ENCODE results near the gene TRMT61A.

DNA sequence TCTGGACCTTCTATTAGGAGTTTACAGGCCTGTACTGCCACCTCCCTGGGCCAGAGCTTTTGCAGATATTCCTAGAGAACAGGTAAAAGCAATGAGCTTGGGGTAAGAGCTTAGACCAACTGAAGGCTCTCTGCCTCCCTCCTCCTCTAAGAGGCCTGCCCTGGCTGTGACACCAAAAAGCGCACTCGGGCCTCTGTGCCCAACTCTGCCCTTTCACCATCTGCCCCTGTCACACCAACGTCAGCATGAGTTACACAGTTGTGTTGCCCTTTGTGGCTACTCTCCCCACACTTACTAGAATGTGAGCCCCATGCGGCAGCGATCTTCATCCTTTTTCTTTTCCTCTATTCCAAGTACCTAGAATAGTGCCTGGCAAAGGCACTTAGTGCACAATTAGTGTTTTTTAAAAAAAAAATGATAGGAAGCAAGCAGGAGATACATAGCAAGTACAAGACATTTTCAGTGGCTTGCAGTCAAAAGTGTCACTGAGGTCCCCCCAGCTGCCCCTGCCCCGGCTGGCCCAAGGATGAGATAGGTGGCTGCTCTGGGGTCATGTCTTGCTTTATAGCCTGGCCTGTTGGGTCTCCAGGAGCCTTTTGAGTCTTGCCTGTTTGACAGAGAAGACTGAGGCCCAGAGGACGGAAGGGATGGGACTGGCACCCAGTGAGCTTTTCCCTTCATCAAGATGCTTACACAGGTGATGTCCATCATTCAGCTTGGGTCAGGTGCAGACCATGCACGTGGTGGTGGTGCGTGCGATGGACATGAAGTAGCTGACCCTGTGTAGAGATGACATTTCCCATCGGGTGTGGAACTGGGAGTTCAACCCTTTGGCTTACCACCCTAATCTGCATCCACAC lies 18.9 kb upstream of the TRMT61A start:
- TF ChIP-seq, protein P1, sequence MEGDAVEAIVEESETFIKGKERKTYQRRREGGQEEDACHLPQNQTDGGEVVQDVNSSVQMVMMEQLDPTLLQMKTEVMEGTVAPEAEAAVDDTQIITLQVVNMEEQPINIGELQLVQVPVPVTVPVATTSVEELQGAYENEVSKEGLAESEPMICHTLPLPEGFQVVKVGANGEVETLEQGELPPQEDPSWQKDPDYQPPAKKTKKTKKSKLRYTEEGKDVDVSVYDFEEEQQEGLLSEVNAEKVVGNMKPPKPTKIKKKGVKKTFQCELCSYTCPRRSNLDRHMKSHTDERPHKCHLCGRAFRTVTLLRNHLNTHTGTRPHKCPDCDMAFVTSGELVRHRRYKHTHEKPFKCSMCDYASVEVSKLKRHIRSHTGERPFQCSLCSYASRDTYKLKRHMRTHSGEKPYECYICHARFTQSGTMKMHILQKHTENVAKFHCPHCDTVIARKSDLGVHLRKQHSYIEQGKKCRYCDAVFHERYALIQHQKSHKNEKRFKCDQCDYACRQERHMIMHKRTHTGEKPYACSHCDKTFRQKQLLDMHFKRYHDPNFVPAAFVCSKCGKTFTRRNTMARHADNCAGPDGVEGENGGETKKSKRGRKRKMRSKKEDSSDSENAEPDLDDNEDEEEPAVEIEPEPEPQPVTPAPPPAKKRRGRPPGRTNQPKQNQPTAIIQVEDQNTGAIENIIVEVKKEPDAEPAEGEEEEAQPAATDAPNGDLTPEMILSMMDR (IDR thresholded peaks at IDR 0.05): no peak
- TF ChIP-seq POLR2AphosphoS5 (IDR thresholded peaks at IDR 0.05; ENCODE audit: low read depth, low read length) (no peak), RAD21 (IDR thresholded peaks at IDR 0.05; ENCODE audit: low read length) (no peak), NFIC (IDR thresholded peaks at IDR 0.05; ENCODE audit: borderline replicate concordance) (no peak), MXI1 (IDR thresholded peaks at IDR 0.05; ENCODE audit: low read depth, low read length) (no peak), SMC3 (IDR thresholded peaks at IDR 0.05; ENCODE audit: low read depth, low read length) (no peak), ELF1 (IDR thresholded peaks at IDR 0.05) (no peak)
- TF ChIP-seq, protein P2, sequence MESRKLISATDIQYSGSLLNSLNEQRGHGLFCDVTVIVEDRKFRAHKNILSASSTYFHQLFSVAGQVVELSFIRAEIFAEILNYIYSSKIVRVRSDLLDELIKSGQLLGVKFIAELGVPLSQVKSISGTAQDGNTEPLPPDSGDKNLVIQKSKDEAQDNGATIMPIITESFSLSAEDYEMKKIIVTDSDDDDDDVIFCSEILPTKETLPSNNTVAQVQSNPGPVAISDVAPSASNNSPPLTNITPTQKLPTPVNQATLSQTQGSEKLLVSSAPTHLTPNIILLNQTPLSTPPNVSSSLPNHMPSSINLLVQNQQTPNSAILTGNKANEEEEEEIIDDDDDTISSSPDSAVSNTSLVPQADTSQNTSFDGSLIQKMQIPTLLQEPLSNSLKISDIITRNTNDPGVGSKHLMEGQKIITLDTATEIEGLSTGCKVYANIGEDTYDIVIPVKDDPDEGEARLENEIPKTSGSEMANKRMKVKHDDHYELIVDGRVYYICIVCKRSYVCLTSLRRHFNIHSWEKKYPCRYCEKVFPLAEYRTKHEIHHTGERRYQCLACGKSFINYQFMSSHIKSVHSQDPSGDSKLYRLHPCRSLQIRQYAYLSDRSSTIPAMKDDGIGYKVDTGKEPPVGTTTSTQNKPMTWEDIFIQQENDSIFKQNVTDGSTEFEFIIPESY (IDR thresholded peaks at IDR 0.05; ENCODE audit: borderline replicate concordance, low read depth): no peak
- TF ChIP-seq, protein P3, sequence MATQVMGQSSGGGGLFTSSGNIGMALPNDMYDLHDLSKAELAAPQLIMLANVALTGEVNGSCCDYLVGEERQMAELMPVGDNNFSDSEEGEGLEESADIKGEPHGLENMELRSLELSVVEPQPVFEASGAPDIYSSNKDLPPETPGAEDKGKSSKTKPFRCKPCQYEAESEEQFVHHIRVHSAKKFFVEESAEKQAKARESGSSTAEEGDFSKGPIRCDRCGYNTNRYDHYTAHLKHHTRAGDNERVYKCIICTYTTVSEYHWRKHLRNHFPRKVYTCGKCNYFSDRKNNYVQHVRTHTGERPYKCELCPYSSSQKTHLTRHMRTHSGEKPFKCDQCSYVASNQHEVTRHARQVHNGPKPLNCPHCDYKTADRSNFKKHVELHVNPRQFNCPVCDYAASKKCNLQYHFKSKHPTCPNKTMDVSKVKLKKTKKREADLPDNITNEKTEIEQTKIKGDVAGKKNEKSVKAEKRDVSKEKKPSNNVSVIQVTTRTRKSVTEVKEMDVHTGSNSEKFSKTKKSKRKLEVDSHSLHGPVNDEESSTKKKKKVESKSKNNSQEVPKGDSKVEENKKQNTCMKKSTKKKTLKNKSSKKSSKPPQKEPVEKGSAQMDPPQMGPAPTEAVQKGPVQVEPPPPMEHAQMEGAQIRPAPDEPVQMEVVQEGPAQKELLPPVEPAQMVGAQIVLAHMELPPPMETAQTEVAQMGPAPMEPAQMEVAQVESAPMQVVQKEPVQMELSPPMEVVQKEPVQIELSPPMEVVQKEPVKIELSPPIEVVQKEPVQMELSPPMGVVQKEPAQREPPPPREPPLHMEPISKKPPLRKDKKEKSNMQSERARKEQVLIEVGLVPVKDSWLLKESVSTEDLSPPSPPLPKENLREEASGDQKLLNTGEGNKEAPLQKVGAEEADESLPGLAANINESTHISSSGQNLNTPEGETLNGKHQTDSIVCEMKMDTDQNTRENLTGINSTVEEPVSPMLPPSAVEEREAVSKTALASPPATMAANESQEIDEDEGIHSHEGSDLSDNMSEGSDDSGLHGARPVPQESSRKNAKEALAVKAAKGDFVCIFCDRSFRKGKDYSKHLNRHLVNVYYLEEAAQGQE (IDR thresholded peaks at IDR 0.05; ENCODE audit: low read depth, low read length): no peak

All from SK-N-SH (cell line).